Parathyroid adenoma (tissue), 2 donors: ENCODE results near the gene SCYGR1.

Experiments used
- H2AFZ ChIP-seq: fragments of 300-600 bp; sonication (generic); one replicate; pipeline ENCODE4 v1.7.0; 2017; ENCODE audit warnings: antibody characterized with exemption, mild to moderate bottlenecking
- H3K27ac ChIP-seq: fragments of 300-600 bp; sonication (generic); one replicate; pipeline ENCODE4 v1.7.0; 2017
- H3K27me3 ChIP-seq: fragments of 300-600 bp; sonication (generic); one replicate; pipeline ENCODE4 v1.7.0; 2017; ENCODE audit warnings: low read length; ENCODE audit not compliant: control insufficient read depth, insufficient read depth
- H3K36me3 ChIP-seq: fragments of 300-600 bp; sonication (generic); one replicate; pipeline ENCODE4 v1.7.0; 2017; ENCODE audit warnings: low read length; ENCODE audit not compliant: control insufficient read depth, insufficient read depth
- H3K4me1 ChIP-seq: fragments of 300-600 bp; sonication (generic); one replicate; pipeline ENCODE4 v1.7.0; 2017; ENCODE audit warnings: control low read depth
- H3K4me2 ChIP-seq: fragments of 300-600 bp; sonication (generic); one replicate; pipeline ENCODE4 v1.7.0; 2017; ENCODE audit warnings: low read length
- H3K4me3 ChIP-seq: fragments of 300-600 bp; sonication (generic); one replicate; pipeline ENCODE4 v1.7.0; 2017; ENCODE audit warnings: low read depth, low read length
- H3K79me2 ChIP-seq: fragments of 300-600 bp; sonication (generic); one replicate; pipeline ENCODE4 v1.7.0; 2017; ENCODE audit warnings: control low read depth
- H3K9ac ChIP-seq: fragments of 300-600 bp; sonication (generic); one replicate; pipeline ENCODE4 v1.7.0; 2017; ENCODE audit warnings: mild to moderate bottlenecking
- H3K9me3 ChIP-seq: fragments of 300-600 bp; sonication (generic); one replicate; pipeline ENCODE4 v1.7.0; 2017; ENCODE audit warnings: low read length; ENCODE audit not compliant: control insufficient read depth
- TF ChIP-seq, protein P1 (sequence below): fragments of 300-600 bp; sonication (generic); IDR thresholded peaks from one replicate; pipeline ENCODE4 v1.7.0; 2017; ENCODE audit warnings: antibody characterized with exemption, mild to moderate bottlenecking
- donor health status: primary hyperparathyroidism.

SCYGR1 gene

DNA sequence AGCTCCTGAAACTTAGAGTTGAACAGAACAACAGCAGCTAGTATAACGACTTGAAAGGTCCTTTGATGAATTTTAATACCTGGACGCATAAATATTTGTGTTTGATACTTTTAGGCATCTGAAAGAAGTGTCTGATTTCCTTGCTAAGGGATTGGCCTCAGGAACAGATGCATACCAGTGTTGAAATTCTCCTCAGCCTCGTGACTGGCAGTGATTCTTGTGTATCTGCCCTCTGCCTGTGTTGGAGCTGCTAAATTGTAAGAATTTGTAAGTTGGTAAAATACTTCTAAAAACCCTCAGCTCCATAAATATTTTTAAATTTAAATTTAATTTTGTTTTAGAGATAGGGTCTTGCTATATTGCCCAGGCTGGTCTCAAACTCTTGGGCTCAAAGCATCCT is 22.4 kb upstream of the SCYGR1 start:
- Histone ChIP-seq H3K79me2 (no peaks in the 10 kb centered on the region), H3K4me1 (no peaks in the 10 kb centered on the region), H3K4me2 (no peak overlapping the region), H2AFZ (no peak overlapping the region), H3K4me3 (no peak overlapping the region), H3K27ac (no peak overlapping the region), H3K27me3 (no peaks in the 10 kb centered on the region), H3K9ac (no peak overlapping the region), H3K9me3 (no peaks in the 10 kb centered on the region), H3K36me3 (no peaks in the 10 kb centered on the region)
- TF ChIP-seq, protein P1, sequence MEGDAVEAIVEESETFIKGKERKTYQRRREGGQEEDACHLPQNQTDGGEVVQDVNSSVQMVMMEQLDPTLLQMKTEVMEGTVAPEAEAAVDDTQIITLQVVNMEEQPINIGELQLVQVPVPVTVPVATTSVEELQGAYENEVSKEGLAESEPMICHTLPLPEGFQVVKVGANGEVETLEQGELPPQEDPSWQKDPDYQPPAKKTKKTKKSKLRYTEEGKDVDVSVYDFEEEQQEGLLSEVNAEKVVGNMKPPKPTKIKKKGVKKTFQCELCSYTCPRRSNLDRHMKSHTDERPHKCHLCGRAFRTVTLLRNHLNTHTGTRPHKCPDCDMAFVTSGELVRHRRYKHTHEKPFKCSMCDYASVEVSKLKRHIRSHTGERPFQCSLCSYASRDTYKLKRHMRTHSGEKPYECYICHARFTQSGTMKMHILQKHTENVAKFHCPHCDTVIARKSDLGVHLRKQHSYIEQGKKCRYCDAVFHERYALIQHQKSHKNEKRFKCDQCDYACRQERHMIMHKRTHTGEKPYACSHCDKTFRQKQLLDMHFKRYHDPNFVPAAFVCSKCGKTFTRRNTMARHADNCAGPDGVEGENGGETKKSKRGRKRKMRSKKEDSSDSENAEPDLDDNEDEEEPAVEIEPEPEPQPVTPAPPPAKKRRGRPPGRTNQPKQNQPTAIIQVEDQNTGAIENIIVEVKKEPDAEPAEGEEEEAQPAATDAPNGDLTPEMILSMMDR: no peak

DNA sequence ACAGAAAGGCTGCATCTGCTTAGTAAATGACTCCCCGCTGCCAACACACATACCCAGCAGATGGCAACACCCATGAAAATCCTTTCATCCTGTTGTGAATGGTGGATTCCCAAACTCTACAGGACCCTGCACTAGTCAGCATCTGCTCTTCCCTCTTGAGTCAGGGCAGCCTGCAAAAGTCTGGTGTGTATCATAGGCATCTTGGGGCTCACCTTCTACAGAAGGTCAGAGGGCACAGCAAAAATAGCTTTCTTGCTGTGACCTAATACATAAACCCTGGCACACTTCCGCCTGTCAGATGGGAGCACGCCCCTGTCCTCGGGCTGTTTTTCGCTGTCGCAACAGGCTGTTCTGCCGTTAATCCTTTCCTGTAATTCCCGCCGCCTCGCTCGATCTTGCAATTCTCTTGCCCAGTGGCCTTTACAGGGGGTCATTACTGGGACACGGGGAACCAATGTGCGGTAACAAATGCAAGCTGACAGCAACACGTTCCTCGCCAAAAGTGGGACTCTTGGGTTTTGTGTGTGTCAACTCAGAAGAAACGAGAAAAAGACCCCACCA is 19.9 kb upstream of the SCYGR1 start:
- no peak overlapping the region for H3K4me2 ChIP-seq
- no peaks in the 10 kb centered on the region for H3K79me2 ChIP-seq
- no peak overlapping the region for H2AFZ ChIP-seq
- H3K36me3 ChIP-seq: no peaks in the 10 kb centered on the region
- H3K27me3 ChIP-seq: no peaks in the 10 kb centered on the region
- no peak overlapping the region for H3K27ac ChIP-seq
- no peaks in the 10 kb centered on the region for H3K9me3 ChIP-seq
- no peak overlapping the region for H3K9ac ChIP-seq
- no peaks in the 10 kb centered on the region for H3K4me1 ChIP-seq
- no peak overlapping the region for H3K4me3 ChIP-seq
- TF ChIP-seq, protein P1: no peak

DNA sequence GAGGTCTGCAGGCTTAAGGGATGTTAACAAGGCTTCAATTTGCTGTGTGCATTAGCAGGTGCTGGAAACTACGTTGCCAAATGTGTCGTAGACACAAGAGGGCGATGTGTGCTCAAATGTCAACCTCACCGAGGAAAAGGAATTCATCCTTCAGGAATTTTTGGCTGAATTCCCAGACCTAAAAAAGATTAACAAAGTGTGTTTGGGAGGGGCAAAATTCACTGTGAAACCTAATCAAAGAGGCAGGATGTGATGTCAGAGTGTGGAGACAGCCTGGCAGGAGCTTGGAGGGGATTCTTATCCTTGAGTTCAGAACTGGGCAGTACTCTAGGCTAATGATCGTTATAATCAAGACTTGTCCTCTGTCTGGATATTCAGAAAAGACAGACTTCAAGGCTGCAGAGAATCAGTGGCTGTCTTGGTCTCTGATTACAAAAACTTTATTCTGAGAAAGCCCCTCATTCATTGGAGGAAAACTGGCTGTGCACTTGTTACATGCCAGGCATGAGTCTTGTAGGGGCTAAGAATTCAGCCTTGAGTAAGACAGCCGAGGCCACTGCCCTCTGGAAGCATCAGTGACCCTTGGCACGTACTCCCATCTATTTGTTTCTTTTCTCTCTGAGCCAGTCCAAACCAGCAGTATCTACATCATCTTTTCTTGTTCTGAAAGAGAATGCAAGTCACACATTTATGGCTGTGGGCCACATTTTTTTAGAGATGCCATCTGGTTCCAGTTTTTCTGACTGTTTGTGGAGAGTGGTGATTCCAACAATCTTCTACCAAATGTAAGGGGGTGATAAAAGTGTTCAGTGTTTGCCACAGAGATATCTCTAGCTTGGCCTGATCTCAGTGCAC is 18.7 kb upstream of the SCYGR1 start:
- H3K9ac ChIP-seq: no peak overlapping the region
- peak overlapping the region; percentile 0 for H3K27ac ChIP-seq
- H3K9me3 ChIP-seq: no peaks in the 10 kb centered on the region
- H3K4me2 ChIP-seq: no peak overlapping the region
- H3K36me3 ChIP-seq: no peaks in the 10 kb centered on the region
- peak overlapping the region; percentile 16 for H2AFZ ChIP-seq
- TF ChIP-seq, protein P1: peak; percentile 65
- H3K4me1 ChIP-seq: no peaks in the 10 kb centered on the region
- H3K4me3 ChIP-seq: no peak overlapping the region
- no peaks in the 10 kb centered on the region for H3K79me2 ChIP-seq
- H3K27me3 ChIP-seq: no peaks in the 10 kb centered on the region

DNA sequence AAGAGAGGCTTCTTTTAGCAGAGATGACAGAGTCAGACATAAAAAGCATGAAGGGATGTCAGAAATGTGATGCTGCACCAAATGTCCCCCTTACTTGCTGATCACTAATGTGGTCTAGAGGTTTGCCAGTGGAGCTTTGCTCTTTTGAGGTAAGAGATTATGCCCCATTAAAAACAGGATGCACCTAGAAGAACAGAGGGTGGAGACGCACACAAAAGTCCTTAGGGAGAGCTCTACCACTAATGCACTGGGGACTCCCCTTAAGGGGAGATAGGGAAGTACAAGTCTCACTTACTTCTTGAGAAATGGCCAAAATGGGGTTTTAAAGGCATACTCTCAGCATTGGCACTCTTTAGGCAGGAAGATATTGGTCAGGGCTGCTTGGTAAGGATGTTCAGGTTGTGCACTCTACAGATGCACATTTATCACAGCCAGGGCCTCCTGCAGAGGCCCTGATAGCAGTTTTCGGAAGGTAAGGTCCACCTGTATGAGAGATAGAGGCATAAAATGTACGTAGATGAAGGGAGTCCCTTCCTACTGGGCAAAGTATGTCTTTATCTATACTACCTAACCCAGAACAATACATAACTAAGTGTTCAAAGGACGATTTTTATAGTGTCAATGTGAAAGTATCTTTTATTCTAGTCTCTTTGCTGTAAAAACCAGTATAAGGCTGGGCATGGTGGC is 17.0 kb upstream of the SCYGR1 start:
- no peak overlapping the region for H3K27ac ChIP-seq

More for the DNA sequence above, 17.0 kb upstream of the SCYGR1 start:
- no peaks in the 10 kb centered on the region for H3K36me3 ChIP-seq
- no peak overlapping the region for H3K4me2 ChIP-seq
- no peak overlapping the region for H2AFZ ChIP-seq
- no peaks in the 10 kb centered on the region for H3K9me3 ChIP-seq
- H3K79me2 ChIP-seq: no peaks in the 10 kb centered on the region
- no peak overlapping the region for H3K9ac ChIP-seq
- no peaks in the 10 kb centered on the region for H3K27me3 ChIP-seq
- no peak overlapping the region for H3K4me3 ChIP-seq
- TF ChIP-seq, protein P1: no peak
- H3K4me1 ChIP-seq: no peaks in the 10 kb centered on the region
